ENCODE measurements around the gene GBP1.

The GBP1 gene

GRCh38 chr1:89069951-89070350, 4.9 kb upstream of the GBP1 start:
- H3K4ac ChIP-seq (ENCODE audit: low read depth, low read length) = no peak overlapping the region
- H3K27ac ChIP-seq (ENCODE audit: low read depth, low read length) = no peak overlapping the region
- no peak overlapping the region for H2BK15ac ChIP-seq (replicated peaks; ENCODE audit: low read depth)
- no peak overlapping the region for H3K4me2 ChIP-seq (ENCODE audit: low read length)
- no peaks in the 10 kb centered on the region for H3K79me2 ChIP-seq (ENCODE audit: control insufficient read depth, insufficient read depth, low read length)
- H4K5ac ChIP-seq (ENCODE audit: low read length) = no peak overlapping the region
- no peak overlapping the region for H2BK5ac ChIP-seq (ENCODE audit: low read length)
- no peak overlapping the region for H3K18ac ChIP-seq (ENCODE audit: low read length)
- no peaks in the 10 kb centered on the region for H3K79me1 ChIP-seq (ENCODE audit: low read length)
- no peak overlapping the region for H3K9ac ChIP-seq (ENCODE audit: low read length)
- no peak overlapping the region for H4K8ac ChIP-seq (ENCODE audit: low read depth, low read length)
- no peak overlapping the region for H2AK5ac ChIP-seq (ENCODE audit: low read length)
- no peak overlapping the region for H3K23ac ChIP-seq (ENCODE audit: low read length)
- no CpG with 5 or more reads among the region's 2 CpGs for WGBS (ENCODE audit: extremely low coverage, insufficient coverage, low lambda C conversion rate)
- no peaks in the 10 kb centered on the region for H3K36me3 ChIP-seq (ENCODE audit: control insufficient read depth, insufficient read depth, low read length)
- no peak overlapping the region for H2BK120ac ChIP-seq (ENCODE audit: low read depth, low read length)
- no peak overlapping the region for H3K56ac ChIP-seq (ENCODE audit: low read length)
- no peaks in the 10 kb centered on the region for H3K4me1 ChIP-seq (ENCODE audit: control insufficient read depth, low read depth, low read length)
- no peak overlapping the region for H3K4me3 ChIP-seq (ENCODE audit: low read length)
- H3K27me3 ChIP-seq (ENCODE audit: insufficient read depth, low read length, poor library complexity) = no peaks in the 10 kb centered on the region
- no peak for DNase-seq

GRCh38 chr1:89068291-89068690, 3.3 kb upstream of the GBP1 start:
- Histone ChIP-seq H2BK15ac (replicated peaks; ENCODE audit: low read depth) (no peak overlapping the region), H3K4me2 (ENCODE audit: low read length) (no peak overlapping the region), H3K27ac (ENCODE audit: low read depth, low read length) (no peak overlapping the region), H4K5ac (ENCODE audit: low read length) (no peak overlapping the region), H4K8ac (ENCODE audit: low read depth, low read length) (no peak overlapping the region), H3K79me1 (ENCODE audit: low read length) (no peaks in the 10 kb centered on the region), H3K27me3 (ENCODE audit: insufficient read depth, low read length, poor library complexity) (no peaks in the 10 kb centered on the region), H3K9ac (ENCODE audit: low read length) (no peak overlapping the region), H2BK120ac (ENCODE audit: low read depth, low read length) (no peak overlapping the region), H3K4ac (ENCODE audit: low read depth, low read length) (no peak overlapping the region), H2BK5ac (ENCODE audit: low read length) (no peak overlapping the region), H3K4me1 (ENCODE audit: control insufficient read depth, low read depth, low read length) (no peaks in the 10 kb centered on the region), H3K56ac (ENCODE audit: low read length) (no peak overlapping the region), H2AK5ac (ENCODE audit: low read length) (no peak overlapping the region), H3K18ac (ENCODE audit: low read length) (no peak overlapping the region), H3K79me2 (ENCODE audit: control insufficient read depth, insufficient read depth, low read length) (no peaks in the 10 kb centered on the region), H3K4me3 (ENCODE audit: low read length) (no peak overlapping the region), H3K36me3 (ENCODE audit: control insufficient read depth, insufficient read depth, low read length) (no peaks in the 10 kb centered on the region), H3K23ac (ENCODE audit: low read length) (no peak overlapping the region)
- DNase-seq = no peak

DNA sequence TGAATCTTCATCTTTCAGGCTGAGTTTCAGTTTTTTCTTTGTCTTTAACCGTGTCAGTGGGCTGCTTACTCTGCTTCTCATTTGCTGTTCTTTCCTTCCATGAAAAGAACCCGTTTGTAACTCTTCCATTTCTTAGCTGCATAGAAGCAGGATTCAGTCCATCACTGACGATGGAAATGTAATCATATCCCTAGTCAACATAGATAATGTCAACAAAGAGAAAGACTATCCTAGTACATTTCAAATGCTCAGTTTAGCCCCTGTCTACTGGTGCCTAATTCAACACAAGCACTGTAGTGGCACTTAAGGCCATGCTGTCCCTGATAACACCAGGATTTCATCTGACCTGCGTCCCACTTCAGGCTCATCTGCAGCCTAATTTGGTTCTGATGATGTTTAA, 376 bp downstream of the GBP1 start:
- Histone ChIP-seq H2BK15ac (replicated peaks; ENCODE audit: low read depth) (no peak overlapping the region), H3K9ac (ENCODE audit: low read length) (no peak overlapping the region), H3K27me3 (ENCODE audit: insufficient read depth, low read length, poor library complexity) (no peaks in the 10 kb centered on the region), H3K23ac (ENCODE audit: low read length) (no peak overlapping the region), H2BK120ac (ENCODE audit: low read depth, low read length) (no peak overlapping the region), H3K4me2 (ENCODE audit: low read length) (no peak overlapping the region), H4K8ac (ENCODE audit: low read depth, low read length) (no peak overlapping the region), H3K79me1 (ENCODE audit: low read length) (no peaks in the 10 kb centered on the region), H3K4ac (ENCODE audit: low read depth, low read length) (no peak overlapping the region), H4K5ac (ENCODE audit: low read length) (no peak overlapping the region), H2BK5ac (ENCODE audit: low read length) (no peak overlapping the region), H3K4me1 (ENCODE audit: control insufficient read depth, low read depth, low read length) (no peaks in the 10 kb centered on the region), H3K18ac (ENCODE audit: low read length) (no peak overlapping the region), H3K4me3 (ENCODE audit: low read length) (no peak overlapping the region), H3K27ac (ENCODE audit: low read depth, low read length) (no peak overlapping the region), H3K79me2 (ENCODE audit: control insufficient read depth, insufficient read depth, low read length) (no peaks in the 10 kb centered on the region), H3K56ac (ENCODE audit: low read length) (no peak overlapping the region), H3K36me3 (ENCODE audit: control insufficient read depth, insufficient read depth, low read length) (no peaks in the 10 kb centered on the region), H2AK5ac (ENCODE audit: low read length) (no peak overlapping the region)
- no CpG with 5 or more reads among the region's 4 CpGs for WGBS (ENCODE audit: extremely low coverage, insufficient coverage, low lambda C conversion rate)
- DNase-seq = no peak

DNA sequence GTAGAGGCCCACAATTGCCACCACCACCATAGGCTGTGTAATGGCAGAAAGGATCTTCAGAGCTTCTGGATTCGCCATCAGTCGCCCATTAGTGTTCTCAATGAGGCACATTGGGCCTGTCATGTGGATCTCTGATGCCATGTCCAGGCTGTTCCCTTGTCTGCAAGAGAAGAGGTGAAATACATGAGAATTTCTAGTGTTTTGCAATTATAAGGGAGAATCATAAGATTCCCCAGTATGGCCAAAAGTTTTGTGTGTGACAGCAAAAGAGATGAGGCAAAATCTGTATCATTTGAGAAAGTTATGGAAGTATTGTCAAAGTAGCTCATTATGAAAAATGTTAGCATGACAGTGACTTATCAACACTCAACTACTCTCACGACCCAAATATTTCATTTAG, 1.9 kb downstream of the GBP1 start:
- no peak overlapping the region for H3K27ac ChIP-seq (ENCODE audit: low read depth, low read length)
- H4K5ac ChIP-seq (ENCODE audit: low read length) = no peak overlapping the region
- no peaks in the 10 kb centered on the region for H3K4me1 ChIP-seq (ENCODE audit: control insufficient read depth, low read depth, low read length)
- no peak overlapping the region for H3K9ac ChIP-seq (ENCODE audit: low read length)
- no peak overlapping the region for H2BK15ac ChIP-seq (replicated peaks; ENCODE audit: low read depth)
- no peak overlapping the region for H3K4me2 ChIP-seq (ENCODE audit: low read length)
- H2BK120ac ChIP-seq (ENCODE audit: low read depth, low read length) = no peak overlapping the region
- H3K27me3 ChIP-seq (ENCODE audit: insufficient read depth, low read length, poor library complexity) = no peaks in the 10 kb centered on the region
- H3K79me1 ChIP-seq (ENCODE audit: low read length) = no peaks in the 10 kb centered on the region
- no peak overlapping the region for H3K18ac ChIP-seq (ENCODE audit: low read length)
- H2BK5ac ChIP-seq (ENCODE audit: low read length) = no peak overlapping the region
- H3K23ac ChIP-seq (ENCODE audit: low read length) = no peak overlapping the region
- no CpG with 5 or more reads among the region's 3 CpGs for WGBS (ENCODE audit: extremely low coverage, insufficient coverage, low lambda C conversion rate)
- no peak overlapping the region for H3K56ac ChIP-seq (ENCODE audit: low read length)
- no peak overlapping the region for H3K4ac ChIP-seq (ENCODE audit: low read depth, low read length)
- DNase-seq = no peak
- no peaks in the 10 kb centered on the region for H3K36me3 ChIP-seq (ENCODE audit: control insufficient read depth, insufficient read depth, low read length)
- H3K4me3 ChIP-seq (ENCODE audit: low read length) = no peak overlapping the region
- H2AK5ac ChIP-seq (ENCODE audit: low read length) = no peak overlapping the region
- H3K79me2 ChIP-seq (ENCODE audit: control insufficient read depth, insufficient read depth, low read length) = no peaks in the 10 kb centered on the region
- H4K8ac ChIP-seq (ENCODE audit: low read depth, low read length) = no peak overlapping the region

DNA sequence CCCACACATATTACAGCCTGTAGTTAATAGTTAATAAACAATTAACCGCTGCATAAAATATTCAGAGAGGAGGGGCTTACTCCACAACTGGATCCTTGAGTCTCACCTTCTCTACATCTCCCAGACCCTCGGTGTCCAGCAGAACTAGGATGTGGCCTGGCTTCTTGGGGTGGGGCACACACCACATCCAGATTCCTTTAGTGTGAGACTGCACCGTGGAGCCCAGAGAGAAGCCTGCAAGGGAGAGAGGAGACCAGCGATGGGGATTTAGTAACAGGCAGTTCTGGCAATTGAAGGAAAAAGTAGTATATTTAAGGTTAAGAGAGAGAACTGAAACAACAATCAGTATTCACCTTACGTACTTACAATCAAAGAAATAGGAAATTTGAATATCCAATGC, 4.9 kb downstream of the GBP1 start:
- H3K4me1 ChIP-seq (ENCODE audit: control insufficient read depth, low read depth, low read length) = no peaks in the 10 kb centered on the region
- no peak for DNase-seq
- H3K9ac ChIP-seq (ENCODE audit: low read length) = no peak overlapping the region
- H3K79me2 ChIP-seq (ENCODE audit: control insufficient read depth, insufficient read depth, low read length) = no peaks in the 10 kb centered on the region
- H3K4me2 ChIP-seq (ENCODE audit: low read length) = no peak overlapping the region
- H2BK5ac ChIP-seq (ENCODE audit: low read length) = no peak overlapping the region
- H3K4me3 ChIP-seq (ENCODE audit: low read length) = no peak overlapping the region
- H3K23ac ChIP-seq (ENCODE audit: low read length) = no peak overlapping the region
- no peak overlapping the region for H2BK120ac ChIP-seq (ENCODE audit: low read depth, low read length)
- H3K56ac ChIP-seq (ENCODE audit: low read length) = no peak overlapping the region
- H2AK5ac ChIP-seq (ENCODE audit: low read length) = no peak overlapping the region
- H3K4ac ChIP-seq (ENCODE audit: low read depth, low read length) = no peak overlapping the region
- H3K27ac ChIP-seq (ENCODE audit: low read depth, low read length) = no peak overlapping the region
- H3K36me3 ChIP-seq (ENCODE audit: control insufficient read depth, insufficient read depth, low read length) = no peaks in the 10 kb centered on the region
- no peak overlapping the region for H4K8ac ChIP-seq (ENCODE audit: low read depth, low read length)
- no peak overlapping the region for H2BK15ac ChIP-seq (replicated peaks; ENCODE audit: low read depth)
- H4K5ac ChIP-seq (ENCODE audit: low read length) = no peak overlapping the region
- H3K79me1 ChIP-seq (ENCODE audit: low read length) = no peaks in the 10 kb centered on the region
- no peaks in the 10 kb centered on the region for H3K27me3 ChIP-seq (ENCODE audit: insufficient read depth, low read length, poor library complexity)
- WGBS (ENCODE audit: extremely low coverage, insufficient coverage, low lambda C conversion rate) = no CpG with 5 or more reads among the region's 5 CpGs
- H3K18ac ChIP-seq (ENCODE audit: low read length) = no peak overlapping the region

DNA sequence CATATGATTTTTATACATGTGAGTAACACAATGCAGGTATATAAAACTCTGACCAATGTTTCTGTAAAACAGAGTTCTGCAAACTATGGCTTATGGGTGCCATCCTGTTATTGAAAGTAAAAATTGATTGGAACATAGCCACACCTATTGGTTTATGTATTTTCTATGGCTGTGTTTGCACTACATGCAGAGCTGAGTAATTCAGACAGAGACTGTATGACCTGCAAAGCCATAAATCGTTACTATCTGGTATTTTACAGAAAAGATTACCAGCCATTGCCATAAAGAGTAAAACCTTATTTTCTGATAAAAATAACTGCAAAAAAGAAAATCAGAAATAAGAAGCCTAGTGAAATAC, 13.1 kb downstream of the GBP1 start:
- no peak overlapping the region for H2BK15ac ChIP-seq (replicated peaks; ENCODE audit: low read depth)
- H3K9ac ChIP-seq (ENCODE audit: low read length) = no peak overlapping the region
- no peak overlapping the region for H3K4ac ChIP-seq (ENCODE audit: low read depth, low read length)
- H3K79me2 ChIP-seq (ENCODE audit: control insufficient read depth, insufficient read depth, low read length) = no peaks in the 10 kb centered on the region
- no peak overlapping the region for H3K4me2 ChIP-seq (ENCODE audit: low read length)
- no peak overlapping the region for H4K8ac ChIP-seq (ENCODE audit: low read depth, low read length)
- no CpG with 5 or more reads among the region's 1 CpG for WGBS (ENCODE audit: extremely low coverage, insufficient coverage, low lambda C conversion rate)
- H2BK5ac ChIP-seq (ENCODE audit: low read length) = no peak overlapping the region
- H3K27ac ChIP-seq (ENCODE audit: low read depth, low read length) = no peak overlapping the region
- DNase-seq = no peak
- no peaks in the 10 kb centered on the region for H3K36me3 ChIP-seq (ENCODE audit: control insufficient read depth, insufficient read depth, low read length)
- H3K4me3 ChIP-seq (ENCODE audit: low read length) = no peak overlapping the region
- no peak overlapping the region for H3K18ac ChIP-seq (ENCODE audit: low read length)
- no peaks in the 10 kb centered on the region for H3K4me1 ChIP-seq (ENCODE audit: control insufficient read depth, low read depth, low read length)
- H4K5ac ChIP-seq (ENCODE audit: low read length) = no peak overlapping the region
- H3K23ac ChIP-seq (ENCODE audit: low read length) = no peak overlapping the region
- H3K56ac ChIP-seq (ENCODE audit: low read length) = no peak overlapping the region
- H3K27me3 ChIP-seq (ENCODE audit: insufficient read depth, low read length, poor library complexity) = no peaks in the 10 kb centered on the region
- no peak overlapping the region for H2AK5ac ChIP-seq (ENCODE audit: low read length)
- H3K79me1 ChIP-seq (ENCODE audit: low read length) = no peaks in the 10 kb centered on the region
- H2BK120ac ChIP-seq (ENCODE audit: low read depth, low read length) = no peak overlapping the region
